IPS DF 6.9 (cell line): ENCODE results near the gene OR2K2.

ENCODE experiments used
- DNase-seq: peaks from one replicate; pipeline ENCODE4 v3.0.0-alpha.2; 2013; ENCODE audit warnings: low read depth, low spot score
- H3K27ac ChIP-seq: one replicate; pipeline ENCODE4 v1.5.1; 2013; ENCODE audit warnings: low read length, control low read depth
- H3K27me3 ChIP-seq: 2 replicates; pipeline ENCODE4 v1.6.1; 2013; ENCODE audit warnings: mild to moderate bottlenecking, low read length; ENCODE audit not compliant: control insufficient read depth, insufficient read depth
- H3K36me3 ChIP-seq: 2 replicates; pipeline ENCODE4 v1.6.1; 2013; ENCODE audit warnings: low read length; ENCODE audit not compliant: control insufficient read depth, insufficient read depth
- H3K4me1 ChIP-seq: 2 replicates; pipeline ENCODE4 v1.6.1; 2013; ENCODE audit warnings: low read length; ENCODE audit not compliant: control insufficient read depth, insufficient read depth
- H3K4me3 ChIP-seq: 2 replicates; pipeline ENCODE4 v1.5.1; 2013; ENCODE audit warnings: mild to moderate bottlenecking, low read length
- H3K9me3 ChIP-seq: 2 replicates; pipeline ENCODE4 v1.6.1; 2013; ENCODE audit warnings: low read length, inconsistent platforms; ENCODE audit not compliant: control insufficient read depth, insufficient read depth
- WGBS: extraction: QIAGEN DNeasy Blood & Tissue Kit; methylation state at CpG from one replicate; pipeline ENCODE4 v1.1.7; 2013; ENCODE audit warnings: mixed read lengths, missing lambda C conversion rate; ENCODE audit not compliant: insufficient read length, insufficient coverage; 5-methylcytosine and 5-hydroxymethylcytosine counted together

OR2K2 gene, protein sequence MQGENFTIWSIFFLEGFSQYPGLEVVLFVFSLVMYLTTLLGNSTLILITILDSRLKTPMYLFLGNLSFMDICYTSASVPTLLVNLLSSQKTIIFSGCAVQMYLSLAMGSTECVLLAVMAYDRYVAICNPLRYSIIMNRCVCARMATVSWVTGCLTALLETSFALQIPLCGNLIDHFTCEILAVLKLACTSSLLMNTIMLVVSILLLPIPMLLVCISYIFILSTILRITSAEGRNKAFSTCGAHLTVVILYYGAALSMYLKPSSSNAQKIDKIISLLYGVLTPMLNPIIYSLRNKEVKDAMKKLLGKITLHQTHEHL

DNA sequence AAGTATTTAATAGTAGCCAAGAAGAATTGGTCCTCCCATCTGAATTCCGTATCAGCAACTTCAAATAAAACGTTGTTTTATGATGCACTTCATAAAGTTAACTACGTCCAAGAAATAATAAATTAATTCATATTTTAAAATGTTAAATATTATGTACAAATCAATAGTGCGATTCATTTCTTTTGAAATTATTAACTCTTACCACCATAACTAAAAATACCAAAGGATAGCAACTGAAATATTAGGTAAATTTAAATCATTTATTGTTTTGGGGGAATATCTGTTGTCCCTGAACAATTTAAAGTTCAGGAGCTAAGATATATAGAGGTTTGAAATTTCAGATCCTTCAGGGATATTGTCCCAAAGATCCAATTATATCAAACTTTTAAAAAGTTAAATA is at the start of gene OR2K2:
Gene OR2K2, minus strand, starts transcription at position 101 of the 400 bp plus-strand sequence. CDS start 1,791 bp downstream, outside the sequence.
- DNase-seq: no peak
- no peaks in the 10 kb centered on the region for H3K9me3 ChIP-seq
- H3K27me3 ChIP-seq: no peaks in the 10 kb centered on the region
- no CpG with 5 or more reads among the region's 4 CpGs for WGBS
- no peak within 1 kb of the TSS for H3K4me3 ChIP-seq
- H3K4me1 ChIP-seq: no peaks in the 10 kb centered on the region
- H3K27ac ChIP-seq: no peak within 1 kb of the TSS
- H3K36me3 ChIP-seq: no peaks in the 10 kb centered on the region

DNA sequence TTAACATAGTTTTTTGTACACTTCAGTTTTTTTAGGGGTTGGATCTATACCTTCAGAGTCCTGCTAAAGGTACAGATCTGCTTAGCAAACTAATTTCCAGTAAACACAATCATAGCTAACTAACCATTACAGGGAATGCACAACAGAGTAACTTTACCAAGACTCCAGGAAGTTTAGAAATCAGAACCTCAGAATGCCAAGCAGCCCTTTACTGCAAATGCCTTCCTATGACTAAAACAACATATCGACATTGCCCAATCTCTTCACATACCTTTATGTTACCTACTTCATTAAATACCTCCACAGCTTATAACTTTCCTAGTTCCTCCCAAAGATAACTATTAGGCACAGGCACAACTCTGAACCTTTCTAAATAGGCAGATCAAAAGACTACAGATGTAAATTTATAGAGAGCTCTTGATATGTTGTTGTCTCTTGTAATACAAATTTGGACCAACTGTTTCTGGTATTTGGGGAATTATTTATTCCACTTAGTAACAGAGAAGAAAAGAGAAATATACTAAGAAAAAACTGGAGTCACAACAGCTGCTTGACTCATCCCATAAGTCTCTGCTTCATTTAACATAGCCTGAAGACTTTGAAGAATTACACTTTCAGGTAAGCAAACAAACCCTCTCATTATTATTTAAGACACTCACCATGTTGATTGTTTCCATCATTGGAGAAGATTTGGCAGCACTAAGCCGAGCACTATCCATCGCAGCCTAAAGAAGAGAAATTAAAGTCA is 46.0 kb upstream of the OR2K2 start:
- no peaks in the 10 kb centered on the region for H3K4me1 ChIP-seq
- no peak for DNase-seq
- H3K36me3 ChIP-seq: peaks cover 14% of the 10 kb centered on the region; the same call in 1 of the 2 replicates
- no peak overlapping the region for H3K4me3 ChIP-seq
- no peak overlapping the region for H3K27ac ChIP-seq
- no peaks in the 10 kb centered on the region for H3K27me3 ChIP-seq
- H3K9me3 ChIP-seq: no peaks in the 10 kb centered on the region
- no CpG with 5 or more reads among the region's 3 CpGs for WGBS

DNA sequence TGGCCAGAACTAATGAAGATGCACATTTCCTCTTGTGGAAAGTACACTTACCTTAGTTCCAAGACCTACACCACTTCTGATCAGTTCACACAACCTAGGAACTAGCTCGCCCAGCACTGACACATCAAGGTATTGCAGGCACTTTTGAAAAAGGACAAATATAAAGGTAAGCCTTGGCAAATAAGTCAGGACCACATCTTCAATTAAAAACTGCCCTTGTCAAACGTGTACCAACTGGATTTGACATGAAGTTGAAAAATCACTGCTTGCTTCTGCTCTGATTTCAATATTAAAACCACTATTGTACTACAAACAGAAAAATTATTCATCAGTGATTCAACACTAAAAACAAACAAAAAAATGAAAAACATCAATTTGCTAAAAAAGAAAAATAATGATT is 45.0 kb upstream of the OR2K2 start:
- Histone ChIP-seq H3K27ac (no peak overlapping the region), H3K9me3 (no peaks in the 10 kb centered on the region), H3K27me3 (no peaks in the 10 kb centered on the region), H3K4me3 (no peak overlapping the region), H3K36me3 (peaks cover 15% of the 10 kb centered on the region; the same call in 1 of the 2 replicates), H3K4me1 (no peaks in the 10 kb centered on the region)
- no CpG with 5 or more reads among the region's 2 CpGs for WGBS
- no peak for DNase-seq

DNA sequence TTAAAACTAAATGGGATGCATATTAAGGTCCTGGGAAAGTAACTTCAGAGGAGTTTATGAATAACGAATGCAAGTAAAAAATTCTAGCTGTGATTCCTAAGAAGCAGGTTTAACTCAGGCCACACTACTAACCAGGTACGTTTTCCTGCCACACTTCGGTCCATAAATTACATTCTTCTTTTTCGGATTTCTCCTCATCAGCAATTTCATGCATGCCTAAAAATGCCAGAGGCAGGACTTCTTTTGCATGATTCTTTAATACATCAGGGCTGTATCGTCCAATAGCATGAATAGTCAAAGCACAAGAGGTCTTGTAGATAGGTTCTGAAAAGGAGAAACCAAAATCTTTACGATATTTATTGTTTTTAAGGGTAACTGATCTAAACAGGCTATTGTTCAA is 42.3 kb upstream of the OR2K2 start:
- H3K4me1 ChIP-seq: no peaks in the 10 kb centered on the region
- H3K27ac ChIP-seq: no peak overlapping the region
- H3K27me3 ChIP-seq: no peaks in the 10 kb centered on the region
- no peak for DNase-seq
- no CpG with 5 or more reads among the region's 6 CpGs for WGBS
- H3K36me3 ChIP-seq: peaks cover 17% of the 10 kb centered on the region; the same call in 1 of the 2 replicates
- no peaks in the 10 kb centered on the region for H3K9me3 ChIP-seq
- no peak overlapping the region for H3K4me3 ChIP-seq

DNA sequence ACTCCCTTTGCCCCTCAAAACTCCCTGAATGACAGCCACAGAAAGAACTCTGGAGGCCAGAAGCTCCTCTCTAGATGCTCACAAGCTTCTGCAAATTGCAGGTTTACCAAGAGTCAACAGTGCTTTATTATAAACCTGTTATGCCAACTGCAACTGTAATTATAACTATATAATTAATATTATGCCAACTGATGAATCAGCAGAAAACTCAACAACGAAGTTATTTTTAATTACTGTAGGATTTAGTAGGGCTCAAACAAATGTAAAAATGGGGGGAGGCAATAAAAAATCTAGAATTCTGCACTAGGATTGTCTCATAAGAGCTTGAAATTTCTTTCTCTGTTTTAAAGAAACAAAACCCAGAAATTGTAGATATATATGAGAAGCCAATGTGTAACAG is 37.0 kb upstream of the OR2K2 start:
- Histone ChIP-seq H3K4me1 (no peaks in the 10 kb centered on the region), H3K36me3 (peaks cover 14% of the 10 kb centered on the region; the same call in 1 of the 2 replicates), H3K27me3 (no peaks in the 10 kb centered on the region), H3K9me3 (no peaks in the 10 kb centered on the region), H3K27ac (no peak overlapping the region), H3K4me3 (no peak overlapping the region)
- no CpG with 5 or more reads among the region's 1 CpG for WGBS
- DNase-seq: no peak

DNA sequence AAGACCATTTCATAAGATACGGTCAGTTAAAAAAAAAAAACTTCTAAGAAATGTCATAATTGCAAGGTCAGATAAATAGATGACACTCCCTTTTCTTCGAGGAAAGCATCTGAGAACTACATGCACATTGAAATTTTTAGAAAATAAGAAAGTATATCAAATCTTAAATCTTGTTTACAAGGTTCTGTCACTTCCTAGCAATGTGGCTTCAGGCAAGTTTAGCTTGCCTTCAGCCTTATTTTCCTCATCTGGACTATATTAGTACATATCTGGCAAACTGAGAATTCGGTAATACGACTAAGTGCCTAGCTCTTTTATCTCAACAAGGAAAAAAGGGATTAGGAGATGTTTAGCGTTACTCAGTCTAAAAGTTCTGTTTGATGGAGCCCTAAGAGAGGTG is 32.5 kb upstream of the OR2K2 start:
- Histone ChIP-seq H3K27ac (no peak overlapping the region), H3K4me3 (no peak overlapping the region), H3K9me3 (no peaks in the 10 kb centered on the region), H3K4me1 (no peaks in the 10 kb centered on the region), H3K27me3 (no peaks in the 10 kb centered on the region), H3K36me3 (peaks cover 4% of the 10 kb centered on the region; the same call in 1 of the 2 replicates)
- WGBS: no CpG with 5 or more reads among the region's 5 CpGs
- DNase-seq: no peak

DNA sequence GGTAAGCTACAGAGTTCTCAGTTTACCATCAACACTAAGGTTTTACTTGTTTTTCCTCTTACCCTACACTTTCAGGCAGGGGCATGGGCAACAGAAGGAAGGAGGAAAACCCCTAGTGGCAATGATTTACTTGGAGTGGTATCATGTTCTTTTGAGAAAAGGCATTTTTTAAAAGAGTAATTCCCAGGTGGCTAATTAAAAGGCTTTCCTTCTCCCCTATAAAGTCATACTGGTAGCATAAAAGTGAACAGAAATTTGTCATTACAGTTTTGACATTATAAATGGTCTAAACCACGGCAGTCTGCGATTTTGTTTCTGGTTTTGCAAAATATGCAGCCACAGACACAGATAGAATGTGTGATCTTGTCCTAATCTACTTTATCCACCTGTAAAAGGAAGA is 30.9 kb upstream of the OR2K2 start:
- Histone ChIP-seq H3K4me1 (no peaks in the 10 kb centered on the region; the same call in 1 of the 2 replicates), H3K27ac (no peak overlapping the region), H3K27me3 (no peaks in the 10 kb centered on the region), H3K36me3 (peaks cover 4% of the 10 kb centered on the region; the same call in 1 of the 2 replicates), H3K9me3 (no peaks in the 10 kb centered on the region), H3K4me3 (no peak overlapping the region)
- no CpG with 5 or more reads among the region's 2 CpGs for WGBS
- no peak for DNase-seq

DNA sequence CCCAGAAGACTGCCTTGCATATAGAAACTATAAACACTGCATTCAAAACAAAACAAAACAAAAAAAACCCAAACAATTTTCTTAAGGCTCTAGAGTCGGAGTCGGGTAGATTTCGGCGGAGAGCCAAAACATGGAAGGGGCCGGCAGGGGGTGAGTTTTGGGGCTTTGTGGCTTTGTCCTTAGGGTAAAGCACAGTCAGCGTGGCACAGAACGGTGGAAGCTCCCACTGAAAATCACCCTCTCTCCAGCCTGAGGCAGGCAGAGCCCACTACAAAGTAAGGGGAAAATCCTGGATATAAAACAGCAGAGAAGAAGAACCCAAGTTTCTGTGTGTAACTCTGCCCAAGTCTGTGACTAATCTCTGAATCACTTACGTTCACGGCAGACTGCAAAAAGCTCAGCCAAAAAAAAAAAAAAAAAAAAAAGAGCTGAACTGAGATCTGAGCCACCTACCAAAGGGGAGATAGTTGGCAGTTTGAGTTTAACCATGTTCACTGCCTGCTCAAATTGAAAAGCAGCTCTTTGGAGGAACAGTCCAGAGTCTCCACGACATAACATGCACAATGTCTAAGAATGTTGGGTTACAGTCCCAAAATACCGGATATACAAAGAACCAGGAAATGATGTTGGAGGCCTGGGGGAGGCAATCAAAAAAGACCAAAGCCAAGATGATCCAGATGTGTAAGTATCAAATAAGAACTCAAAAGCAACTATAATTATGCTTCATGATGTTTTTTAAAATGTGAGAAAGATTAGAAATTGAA is 26.6 kb upstream of the OR2K2 start:
- Histone ChIP-seq H3K27ac (no peak overlapping the region), H3K4me1 (no peaks in the 10 kb centered on the region; the same call in 1 of the 2 replicates), H3K36me3 (no peaks in the 10 kb centered on the region; the same call in 1 of the 2 replicates), H3K9me3 (no peaks in the 10 kb centered on the region), H3K4me3 (no peak overlapping the region), H3K27me3 (no peaks in the 10 kb centered on the region)
- DNase-seq: no peak
- WGBS: no CpG with 5 or more reads among the region's 11 CpGs

DNA sequence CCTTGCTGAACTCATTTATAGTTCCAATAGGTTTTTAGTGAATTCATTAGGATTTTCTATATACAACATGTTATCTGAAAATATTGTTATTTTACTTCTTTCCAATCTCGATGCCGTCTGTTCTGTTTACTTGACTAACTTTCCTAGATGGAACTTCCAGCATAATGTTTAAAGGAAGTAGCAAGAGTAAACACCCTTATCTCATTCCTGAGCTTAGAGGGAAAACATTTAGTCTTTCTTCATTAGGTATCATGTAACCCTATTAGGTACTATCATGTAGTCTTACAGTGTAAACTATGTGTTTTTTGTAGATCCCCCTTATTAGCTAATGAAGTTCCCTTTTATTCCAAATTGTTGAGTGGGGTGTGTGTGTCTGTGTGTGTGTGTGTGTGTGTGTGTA is 22.5 kb upstream of the OR2K2 start:
- no CpG with 5 or more reads among the region's 2 CpGs for WGBS
- no peaks in the 10 kb centered on the region for H3K9me3 ChIP-seq
- H3K36me3 ChIP-seq: no peaks in the 10 kb centered on the region
- H3K27ac ChIP-seq: no peak overlapping the region
- no peak overlapping the region for H3K4me3 ChIP-seq
- no peaks in the 10 kb centered on the region; the same call in 1 of the 2 replicates for H3K4me1 ChIP-seq
- H3K27me3 ChIP-seq: no peaks in the 10 kb centered on the region
- DNase-seq: no peak

DNA sequence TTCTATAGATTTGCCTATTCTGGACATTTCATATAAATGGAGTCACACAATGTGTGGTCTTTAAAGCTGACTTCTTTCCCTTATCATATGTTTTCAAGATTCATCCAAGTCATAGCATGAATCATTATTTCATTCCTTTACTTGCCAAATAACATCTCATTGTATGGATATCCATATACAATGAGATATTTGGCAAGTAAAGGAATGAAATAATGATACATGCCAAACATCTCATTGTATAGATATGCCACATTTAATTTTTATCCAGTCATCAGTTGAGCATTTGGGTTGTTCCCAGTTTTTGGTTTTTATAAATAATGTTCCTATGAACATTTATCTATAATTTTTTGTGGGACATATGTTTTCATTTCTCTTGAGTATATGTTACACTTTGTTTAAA is 20.5 kb upstream of the OR2K2 start:
- H3K36me3 ChIP-seq: no peaks in the 10 kb centered on the region
- no peak overlapping the region for H3K27ac ChIP-seq
- no peaks in the 10 kb centered on the region for H3K27me3 ChIP-seq
- no peak for DNase-seq
- no peak overlapping the region for H3K4me3 ChIP-seq
- no peaks in the 10 kb centered on the region for H3K9me3 ChIP-seq
- H3K4me1 ChIP-seq: no peaks in the 10 kb centered on the region
